Effector memory CD4-positive, alpha-beta T cell (primary cell): ENCODE measurements around the gene SRPK2.

Experiments used
- DNase-seq, 3 donors: peaks; one replicate each; pipeline ENCODE4 v3.0.0-alpha.2; 2020
- H3K27ac ChIP-seq: 2 replicates; pipeline ENCODE4 v1.7.0; 2013; ENCODE audit warnings: mild to moderate bottlenecking, low read length, moderate library complexity; ENCODE audit not compliant: insufficient read depth, poor library complexity, severe bottlenecking
- H3K27me3 ChIP-seq: replicated peaks from 2 replicates; pipeline ENCODE4 v1.7.0; 2013; ENCODE audit warnings: mild to moderate bottlenecking, low read length; ENCODE audit not compliant: insufficient read depth, control insufficient read depth, poor library complexity, severe bottlenecking
- H3K36me3 ChIP-seq: 2 replicates; pipeline ENCODE4 v1.7.0; 2013; ENCODE audit warnings: mild to moderate bottlenecking, low read length, moderate library complexity; ENCODE audit not compliant: control insufficient read depth, insufficient read depth
- H3K4me1 ChIP-seq: 2 replicates; pipeline ENCODE4 v1.7.0; 2013; ENCODE audit warnings: low read length, mild to moderate bottlenecking; ENCODE audit not compliant: control insufficient read depth, insufficient read depth, poor library complexity, severe bottlenecking
- H3K4me3 ChIP-seq: 2 replicates; pipeline ENCODE4 v1.7.0; 2013; ENCODE audit warnings: low read length, low read depth, mild to moderate bottlenecking; ENCODE audit not compliant: insufficient read depth, poor library complexity, severe bottlenecking
- H3K9me3 ChIP-seq: 2 replicates; pipeline ENCODE4 v1.7.0; 2013; ENCODE audit warnings: mild to moderate bottlenecking, low read length, moderate library complexity; ENCODE audit not compliant: control insufficient read depth

Gene SRPK2

GRCh38 chr7:105408791-105409410, 20.2 kb upstream of the SRPK2 start:
- H3K4me3 ChIP-seq, result no peak overlapping the region
- no peaks in the 10 kb centered on the region for H3K36me3 ChIP-seq
- no peaks in the 10 kb centered on the region for H3K9me3 ChIP-seq
- no peaks in the 10 kb centered on the region for H3K4me1 ChIP-seq
- no peak overlapping the region for H3K27ac ChIP-seq
- DNase-seq, result no peak
- H3K27me3 ChIP-seq, result no peaks in the 10 kb centered on the region

- H3K27ac ChIP-seq, result no peak overlapping the region
- no peak for DNase-seq
- H3K9me3 ChIP-seq, result no peaks in the 10 kb centered on the region
- no peak overlapping the region for H3K4me3 ChIP-seq
- H3K4me1 ChIP-seq, result no peaks in the 10 kb centered on the region
- no peaks in the 10 kb centered on the region for H3K36me3 ChIP-seq
- no peaks in the 10 kb centered on the region for H3K27me3 ChIP-seq
Observed at GRCh38 chr7:105403128-105403527, 14.4 kb upstream of the SRPK2 start.

GRCh38 chr7:105402221-105403095, 13.7 kb upstream of the SRPK2 start:
- no peak for DNase-seq
- Histone ChIP-seq H3K27me3 (no peaks in the 10 kb centered on the region), H3K36me3 (no peaks in the 10 kb centered on the region), H3K4me1 (no peaks in the 10 kb centered on the region), H3K27ac (no peak overlapping the region), H3K4me3 (no peak overlapping the region), H3K9me3 (no peaks in the 10 kb centered on the region)

- Histone ChIP-seq H3K4me3 (no peak overlapping the region), H3K36me3 (no peaks in the 10 kb centered on the region), H3K4me1 (no peaks in the 10 kb centered on the region), H3K27me3 (no peaks in the 10 kb centered on the region), H3K9me3 (no peaks in the 10 kb centered on the region), H3K27ac (no peak overlapping the region)
- no peak for DNase-seq
Observed at GRCh38 chr7:105399043-105399725, 10.5 kb upstream of the SRPK2 start.

DNA sequence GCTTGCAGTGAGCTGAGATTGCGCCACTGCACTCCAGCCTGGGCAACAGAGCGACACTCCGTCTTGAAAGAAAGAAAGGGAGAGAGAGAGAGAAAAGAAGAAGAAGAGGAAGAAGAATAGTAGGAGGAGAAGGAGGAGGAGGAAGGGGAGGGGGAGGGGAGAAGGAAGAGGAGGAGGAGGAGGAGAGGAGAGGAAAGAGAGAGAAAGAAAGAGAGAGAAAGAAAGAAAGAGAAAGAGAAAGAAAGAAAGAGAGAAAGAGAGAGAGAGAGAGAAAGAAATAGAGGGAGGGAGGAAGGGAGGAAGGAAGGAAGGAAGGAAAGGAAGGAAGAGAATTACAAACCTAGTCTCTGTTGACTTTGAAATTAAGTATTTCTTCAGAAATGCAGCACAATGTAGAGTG, 7.8 kb upstream of the SRPK2 start:
- Histone ChIP-seq H3K27me3 (no peaks in the 10 kb centered on the region), H3K9me3 (no peaks in the 10 kb centered on the region), H3K4me1 (no peaks in the 10 kb centered on the region), H3K36me3 (no peaks in the 10 kb centered on the region), H3K27ac (no peak overlapping the region), H3K4me3 (no peak overlapping the region)
- no peak for DNase-seq

DNA sequence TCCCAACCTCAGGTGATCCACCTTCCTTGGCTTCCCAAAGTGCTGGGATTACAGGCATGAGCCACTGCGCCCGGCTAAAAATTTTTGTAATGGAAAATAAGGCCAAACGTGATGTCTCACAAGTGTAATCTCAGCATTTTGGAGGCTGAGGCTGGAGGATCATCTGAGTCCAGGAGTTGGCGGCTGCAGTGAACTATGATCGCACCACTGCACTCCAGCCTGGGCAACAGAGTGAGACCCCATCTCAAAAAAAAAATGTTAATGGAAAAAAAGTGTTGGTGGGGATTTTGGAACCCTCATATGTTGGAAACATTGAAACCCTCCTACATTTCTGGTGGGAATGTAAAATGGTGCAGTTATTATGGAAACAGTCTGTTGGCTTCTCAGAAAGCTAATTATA, 2.7 kb upstream of the SRPK2 start:
- Histone ChIP-seq H3K4me3 (no peak overlapping the region), H3K36me3 (no peaks in the 10 kb centered on the region), H3K4me1 (peaks cover 11% of the 10 kb centered on the region), H3K27ac (no peak overlapping the region), H3K9me3 (no peaks in the 10 kb centered on the region), H3K27me3 (no peaks in the 10 kb centered on the region)
- no peak for DNase-seq

DNA sequence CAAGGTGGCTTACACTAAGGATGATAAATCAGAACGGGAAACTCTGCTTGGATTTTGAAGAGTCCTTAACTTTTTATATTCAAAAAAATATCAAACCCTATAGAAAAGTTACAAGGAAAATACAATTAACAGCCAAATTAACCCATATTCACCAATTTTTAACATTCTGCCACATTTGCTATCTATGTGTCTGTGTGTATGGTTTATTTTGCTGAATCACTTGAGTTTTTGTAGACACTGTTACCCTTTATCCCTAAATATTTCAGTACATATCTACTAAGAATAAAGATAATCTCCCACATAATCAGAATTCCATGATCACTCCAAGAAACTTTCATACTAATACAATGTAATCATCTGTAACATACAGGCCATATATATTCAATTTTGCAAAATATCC, 1.2 kb upstream of the SRPK2 start:
- peaks cover 11% of the 10 kb centered on the region for H3K4me1 ChIP-seq
- H3K27me3 ChIP-seq, result no peaks in the 10 kb centered on the region
- H3K36me3 ChIP-seq, result no peaks in the 10 kb centered on the region
- H3K27ac ChIP-seq, result no peak overlapping the region
- no peaks in the 10 kb centered on the region for H3K9me3 ChIP-seq
- DNase-seq, result no peak
- no peak overlapping the region for H3K4me3 ChIP-seq

GRCh38 chr7:105389088-105389650, 448 bp upstream of the SRPK2 start:
- H3K4me3 ChIP-seq, result peak overlapping the region; percentile 27
- H3K4me1 ChIP-seq, result peaks cover 11% of the 10 kb centered on the region
- H3K27ac ChIP-seq, result no peak overlapping the region
- no peaks in the 10 kb centered on the region for H3K27me3 ChIP-seq
- H3K9me3 ChIP-seq, result no peaks in the 10 kb centered on the region
- peak in 1 of 3 donors; percentile 4 for DNase-seq
- H3K36me3 ChIP-seq, result no peaks in the 10 kb centered on the region

- H3K4me3 ChIP-seq, result peak overlapping the region; percentile 74
- no peaks in the 10 kb centered on the region for H3K9me3 ChIP-seq
- peak; percentile 22 to 32 (median 28) for DNase-seq
- H3K36me3 ChIP-seq, result no peaks in the 10 kb centered on the region
- H3K27ac ChIP-seq, result peak overlapping the region; percentile 37
- H3K4me1 ChIP-seq, result peaks cover 11% of the 10 kb centered on the region
- H3K27me3 ChIP-seq, result no peaks in the 10 kb centered on the region
Observed at GRCh38 chr7:105387508-105388355, 989 bp downstream of the SRPK2 start.
